Thyroid gland (tissue), 4 donors: Measurements from ENCODE around the gene GALNT2. TPM values are rescaled to one million over a fixed set of nuclear protein-coding genes. Genes with fewer than 3 reads are reported as not detected.

Experiments
- DNase-seq, 2 donors: peaks; one replicate each; pipeline ENCODE4 v3.0.0-alpha.2; 2019
- H3K27ac ChIP-seq, 3 donors: fragments of 200-600 bp; sonication (generic); 1 replicate in 2 of 3; 2 replicates in 1 of 3; pipeline ENCODE4 v1.5.1; 2016 to 2019; ENCODE audit warnings: mild to moderate bottlenecking in 1 of 3, moderate library complexity in 1 of 3
- H3K27me3 ChIP-seq: fragments of 200-600 bp; sonication (generic); one replicate; pipeline ENCODE4 v1.5.1; 2019
- H3K36me3 ChIP-seq, 2 donors: fragments of 200-600 bp; sonication (generic); one replicate each; pipeline ENCODE4 v1.5.1; 2016 to 2019
- H3K4me1 ChIP-seq, 2 donors: fragments of 200-600 bp; sonication (generic); one replicate each; pipeline ENCODE4 v1.5.1; 2017 to 2019
- H3K4me3 ChIP-seq, 3 donors: fragments of 200-600 bp; sonication (generic); replicated peaks in 1 of 3; 1 replicate in 2 of 3; 2 replicates in 1 of 3; pipeline ENCODE4 v1.5.1; 2016; ENCODE audit warnings: mild to moderate bottlenecking in 1 of 3
- H3K9me3 ChIP-seq: fragments of 200-600 bp; sonication (generic); one replicate; pipeline ENCODE4 v1.5.1; 2017
- CTCF ChIP-seq, 6 experiments: fragments of 200-600 bp in 3 of 6; fragments of 450-650 bp in 3 of 6; sonication (generic) in 3 of 6; IDR thresholded peaks; one replicate each; pipeline ENCODE4 v1.5.1; 2016 to 2019; ENCODE audit warnings: antibody characterized with exemption in 6 of 6, mild to moderate bottlenecking in 2 of 6, inconsistent platforms in 1 of 6, moderate library complexity in 1 of 6
- POLR2A ChIP-seq, 2 donors: fragments of 450-650 bp; IDR thresholded peaks; one replicate each; pipeline ENCODE4 v1.6.1; 2017; ENCODE audit warnings: antibody characterized with exemption in 2 of 2, mild to moderate bottlenecking in 2 of 2, moderate library complexity in 1 of 2
- WGBS, 2 donors: methylation state at CpG; one replicate each; pipeline ENCODE4 v1.1.5; 2017; 5-methylcytosine and 5-hydroxymethylcytosine counted together
- intact Hi-C: fragments of 100-400 bp; cut with DNase I; formaldehyde crosslinking; loops from one replicate; pipeline ENCODE4 v1.15.1; 2023
- total RNA-seq, 4 donors: library from RNA; depleted of rRNA; stranded (reverse); fragments of >200 nt; gene quantifications; one replicate each; pipeline ENCODE4 v1.2.3, GENCODE V29; 2016

GALNT2 gene
- total RNA-seq = 10 to 100 TPM; 26.2 to 48.9 (median 42.3) TPM

GRCh38 chr1:230066466-230067404 lies at the start of gene GALNT2:
Gene GALNT2, plus strand, starts transcription at chr1:230067238. Its CDS starts 43 bp downstream, at chr1:230067281.
- Histone ChIP-seq H3K36me3 (no peaks in the 10 kb centered on the region), H3K27me3 (no peaks in the 10 kb centered on the region), H3K9me3 (no peaks in the 10 kb centered on the region), H3K27ac (peak within 1 kb of the TSS; percentile 36 to 86 (median 57)), H3K4me3 (peak within 1 kb of the TSS; percentile 72 to 81 (median 75)), H3K4me1 (peaks cover 25 to 28% of the 10 kb centered on the region in 2 donors)
- 1% methylated on average over 5 to 21 of the region's 104 CpGs for WGBS, 2 donors
- peak; percentile 91 to 92 for DNase-seq
- intact Hi-C loops = no loop called here
- TF ChIP-seq POLR2A (IDR thresholded peaks at IDR 0.05) (peak; percentile 24 to 94), CTCF (IDR thresholded peaks at IDR 0.05) (no peak)

- Histone ChIP-seq H3K36me3 (no peaks in the 10 kb centered on the region), H3K9me3 (no peaks in the 10 kb centered on the region), H3K27me3 (no peaks in the 10 kb centered on the region), H3K4me3 (no peak overlapping the region), H3K4me1 (no peaks in the 10 kb centered on the region), H3K27ac (no peak overlapping the region)
- 88 to 99% methylated on average over 3 of the region's 3 CpGs for WGBS, 2 donors
- TF ChIP-seq POLR2A (IDR thresholded peaks at IDR 0.05) = no peak
- no peak for TF ChIP-seq CTCF (IDR thresholded peaks at IDR 0.05)
- intact Hi-C loops = no loop called here
- no peak for DNase-seq
Observed at GRCh38 chr1:230020451-230020850, 46.6 kb upstream of the GALNT2 start.

GRCh38 chr1:230022666-230023380 lies 44.2 kb upstream of the GALNT2 start:
- Histone ChIP-seq H3K4me3 (no peak overlapping the region), H3K4me1 (no peaks in the 10 kb centered on the region), H3K36me3 (no peaks in the 10 kb centered on the region), H3K9me3 (no peaks in the 10 kb centered on the region), H3K27ac (no peak overlapping the region), H3K27me3 (no peaks in the 10 kb centered on the region)
- WGBS, 2 donors = 79 to 81% methylated on average over 6 of the region's 6 CpGs
- intact Hi-C loops = no loop called here
- TF ChIP-seq POLR2A (IDR thresholded peaks at IDR 0.05) = no peak
- DNase-seq = no peak

- H3K27ac ChIP-seq = no peak overlapping the region
- H3K36me3 ChIP-seq = no peaks in the 10 kb centered on the region
- WGBS, 2 donors = 85 to 86% methylated on average over 3 of the region's 3 CpGs
- no peak overlapping the region for H3K4me3 ChIP-seq
- H3K9me3 ChIP-seq = no peaks in the 10 kb centered on the region
- intact Hi-C loops = no loop called here
- H3K27me3 ChIP-seq = no peaks in the 10 kb centered on the region
- no peak for TF ChIP-seq POLR2A (IDR thresholded peaks at IDR 0.05)
- no peak for TF ChIP-seq CTCF (IDR thresholded peaks at IDR 0.05)
- no peak for DNase-seq
- H3K4me1 ChIP-seq = no peaks in the 10 kb centered on the region
Observed at GRCh38 chr1:230025686-230026085, 41.4 kb upstream of the GALNT2 start.

GRCh38 chr1:230026139-230026538 lies 40.9 kb upstream of the GALNT2 start:
- intact Hi-C loops = no loop called here
- no peaks in the 10 kb centered on the region for H3K9me3 ChIP-seq
- no peak overlapping the region for H3K27ac ChIP-seq
- no peaks in the 10 kb centered on the region for H3K36me3 ChIP-seq
- DNase-seq = no peak
- 100% methylated on average over 1 of the region's 1 CpG for WGBS, 2 donors
- no peaks in the 10 kb centered on the region for H3K27me3 ChIP-seq
- H3K4me1 ChIP-seq = no peaks in the 10 kb centered on the region
- TF ChIP-seq POLR2A (IDR thresholded peaks at IDR 0.05) (no peak), CTCF (IDR thresholded peaks at IDR 0.05) (no peak)
- H3K4me3 ChIP-seq = no peak overlapping the region
